HCT116 (cell line): ENCODE results near the gene TMOD1. TPM values are rescaled to one million over a fixed set of nuclear protein-coding genes. Genes with fewer than 3 reads are reported as not detected.

Experiments used
- CEBPB ChIP-seq: IDR thresholded peaks from 2 replicates; pipeline ENCODE4 v1.6.1; 2012; ENCODE audit warnings: low read depth
- EGR1 ChIP-seq: IDR thresholded peaks from 2 replicates; pipeline ENCODE4 v1.6.1; 2012; ENCODE audit warnings: low read depth
- POLR2AphosphoS5 ChIP-seq: IDR thresholded peaks from 2 replicates; pipeline ENCODE4 v1.6.1; 2011; ENCODE audit warnings: mild to moderate bottlenecking, low read depth, low read length, moderate library complexity
- RAD21 ChIP-seq: IDR thresholded peaks from 2 replicates; pipeline ENCODE4 v1.6.1; 2012; ENCODE audit warnings: low read depth, mild to moderate bottlenecking
- SP1 ChIP-seq: IDR thresholded peaks from 2 replicates; pipeline ENCODE4 v1.6.1; 2012; ENCODE audit warnings: low read depth
- SRF ChIP-seq: IDR thresholded peaks from 2 replicates; pipeline ENCODE4 v1.6.1; 2012; ENCODE audit warnings: low read depth
- TCF7L2 ChIP-seq: IDR thresholded peaks from 2 replicates; pipeline ENCODE4 v1.7.0; 2011; ENCODE audit warnings: borderline replicate concordance, inconsistent platforms; ENCODE audit not compliant: insufficient read depth, insufficient read length; ENCODE audit errors: extremely low read depth
- YY1 ChIP-seq: IDR thresholded peaks from 2 replicates; pipeline ENCODE4 v1.6.1; 2011; ENCODE audit warnings: low read length, low read depth, moderate library complexity, mild to moderate bottlenecking; ENCODE audit not compliant: insufficient replicate concordance; ENCODE audit errors: extremely low read depth
- total RNA-seq: library from RNA; stranded (reverse); gene quantifications from one replicate; pipeline ENCODE4 v1.2.1, GENCODE V29; 2021; ENCODE audit not compliant: unreplicated experiment
- TF ChIP-seq, protein P1 (sequence below): IDR thresholded peaks from 2 replicates; pipeline ENCODE4 v1.6.1; 2012; ENCODE audit warnings: low read depth
- TF ChIP-seq, protein P2 (sequence below), 3 experiments: fragments of 200-600 bp in 1 of 3; sonication (generic) in 1 of 3; IDR thresholded peaks in 2 of 3; conservative IDR thresholded peaks in 1 of 3; 2 replicates each; pipeline ENCODE4 v1.5.1; 2012 to 2017; ENCODE audit warnings: low read depth in 2 of 3, low read length in 2 of 3, antibody characterized with exemption in 1 of 3, borderline replicate concordance in 1 of 3, control low read depth in 1 of 3, mild to moderate bottlenecking in 1 of 3, mixed read lengths in 1 of 3, mixed run types in 1 of 3, moderate library complexity in 1 of 3; ENCODE audit not compliant: insufficient read depth in 1 of 3
- TF ChIP-seq, protein P3 (sequence below): IDR thresholded peaks from 2 replicates; pipeline ENCODE4 v1.6.1; 2012

TMOD1 gene
- total RNA-seq, 1 experiment from 2014 or later: 4.4 TPM

DNA sequence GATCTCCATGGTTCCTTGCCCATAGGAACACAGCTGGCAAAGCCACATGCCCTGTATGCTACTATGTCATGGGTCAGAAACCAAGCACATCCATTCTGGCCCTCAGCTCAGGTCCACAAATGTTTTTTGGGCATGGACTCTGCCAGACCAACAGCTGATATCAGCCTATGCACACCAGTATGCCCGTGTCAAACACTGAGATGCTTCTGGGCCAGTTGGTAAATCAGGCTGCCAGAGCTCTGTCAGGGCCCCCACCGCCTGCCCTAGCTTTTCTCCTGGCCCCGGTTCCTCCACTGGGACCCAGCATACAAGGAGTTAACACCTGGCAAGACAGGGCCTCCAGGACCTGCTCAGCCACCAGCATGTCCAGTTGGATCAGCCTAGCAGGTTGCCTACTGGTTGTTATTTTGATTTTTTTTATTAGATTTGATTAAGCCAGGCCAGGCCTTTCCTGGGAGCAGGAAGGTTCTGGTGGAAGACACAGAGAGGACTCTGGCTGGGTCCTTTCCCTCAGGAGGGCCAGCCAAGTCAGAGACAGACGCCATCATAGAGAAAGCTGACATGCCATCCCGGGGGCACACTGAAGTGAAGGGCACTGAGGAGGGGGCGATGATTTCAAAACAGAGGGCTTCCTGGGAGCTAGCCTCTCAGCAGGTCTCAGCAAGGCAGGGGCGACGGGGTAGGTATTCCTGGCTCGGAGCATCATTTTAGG is 65.9 kb downstream of the TMOD1 start (continued):
- TF ChIP-seq, protein P1, sequence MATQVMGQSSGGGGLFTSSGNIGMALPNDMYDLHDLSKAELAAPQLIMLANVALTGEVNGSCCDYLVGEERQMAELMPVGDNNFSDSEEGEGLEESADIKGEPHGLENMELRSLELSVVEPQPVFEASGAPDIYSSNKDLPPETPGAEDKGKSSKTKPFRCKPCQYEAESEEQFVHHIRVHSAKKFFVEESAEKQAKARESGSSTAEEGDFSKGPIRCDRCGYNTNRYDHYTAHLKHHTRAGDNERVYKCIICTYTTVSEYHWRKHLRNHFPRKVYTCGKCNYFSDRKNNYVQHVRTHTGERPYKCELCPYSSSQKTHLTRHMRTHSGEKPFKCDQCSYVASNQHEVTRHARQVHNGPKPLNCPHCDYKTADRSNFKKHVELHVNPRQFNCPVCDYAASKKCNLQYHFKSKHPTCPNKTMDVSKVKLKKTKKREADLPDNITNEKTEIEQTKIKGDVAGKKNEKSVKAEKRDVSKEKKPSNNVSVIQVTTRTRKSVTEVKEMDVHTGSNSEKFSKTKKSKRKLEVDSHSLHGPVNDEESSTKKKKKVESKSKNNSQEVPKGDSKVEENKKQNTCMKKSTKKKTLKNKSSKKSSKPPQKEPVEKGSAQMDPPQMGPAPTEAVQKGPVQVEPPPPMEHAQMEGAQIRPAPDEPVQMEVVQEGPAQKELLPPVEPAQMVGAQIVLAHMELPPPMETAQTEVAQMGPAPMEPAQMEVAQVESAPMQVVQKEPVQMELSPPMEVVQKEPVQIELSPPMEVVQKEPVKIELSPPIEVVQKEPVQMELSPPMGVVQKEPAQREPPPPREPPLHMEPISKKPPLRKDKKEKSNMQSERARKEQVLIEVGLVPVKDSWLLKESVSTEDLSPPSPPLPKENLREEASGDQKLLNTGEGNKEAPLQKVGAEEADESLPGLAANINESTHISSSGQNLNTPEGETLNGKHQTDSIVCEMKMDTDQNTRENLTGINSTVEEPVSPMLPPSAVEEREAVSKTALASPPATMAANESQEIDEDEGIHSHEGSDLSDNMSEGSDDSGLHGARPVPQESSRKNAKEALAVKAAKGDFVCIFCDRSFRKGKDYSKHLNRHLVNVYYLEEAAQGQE: no peak
- TF ChIP-seq YY1 (no peak), SP1 (no peak), TCF7L2 (no peak), EGR1 (no peak), POLR2AphosphoS5 (no peak), CEBPB (no peak), SRF (no peak), RAD21 (no peak)
- TF ChIP-seq, protein P2, sequence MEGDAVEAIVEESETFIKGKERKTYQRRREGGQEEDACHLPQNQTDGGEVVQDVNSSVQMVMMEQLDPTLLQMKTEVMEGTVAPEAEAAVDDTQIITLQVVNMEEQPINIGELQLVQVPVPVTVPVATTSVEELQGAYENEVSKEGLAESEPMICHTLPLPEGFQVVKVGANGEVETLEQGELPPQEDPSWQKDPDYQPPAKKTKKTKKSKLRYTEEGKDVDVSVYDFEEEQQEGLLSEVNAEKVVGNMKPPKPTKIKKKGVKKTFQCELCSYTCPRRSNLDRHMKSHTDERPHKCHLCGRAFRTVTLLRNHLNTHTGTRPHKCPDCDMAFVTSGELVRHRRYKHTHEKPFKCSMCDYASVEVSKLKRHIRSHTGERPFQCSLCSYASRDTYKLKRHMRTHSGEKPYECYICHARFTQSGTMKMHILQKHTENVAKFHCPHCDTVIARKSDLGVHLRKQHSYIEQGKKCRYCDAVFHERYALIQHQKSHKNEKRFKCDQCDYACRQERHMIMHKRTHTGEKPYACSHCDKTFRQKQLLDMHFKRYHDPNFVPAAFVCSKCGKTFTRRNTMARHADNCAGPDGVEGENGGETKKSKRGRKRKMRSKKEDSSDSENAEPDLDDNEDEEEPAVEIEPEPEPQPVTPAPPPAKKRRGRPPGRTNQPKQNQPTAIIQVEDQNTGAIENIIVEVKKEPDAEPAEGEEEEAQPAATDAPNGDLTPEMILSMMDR (IDR thresholded peaks at IDR 0.05 in 2 of 3, conservative IDR thresholded peaks at IDR 0.05 in 1 of 3; ENCODE audit: borderline replicate concordance in 1 of 3, insufficient read depth in 1 of 3, low read depth in 2 of 3, low read length in 2 of 3): no peak
- TF ChIP-seq, protein P3, sequence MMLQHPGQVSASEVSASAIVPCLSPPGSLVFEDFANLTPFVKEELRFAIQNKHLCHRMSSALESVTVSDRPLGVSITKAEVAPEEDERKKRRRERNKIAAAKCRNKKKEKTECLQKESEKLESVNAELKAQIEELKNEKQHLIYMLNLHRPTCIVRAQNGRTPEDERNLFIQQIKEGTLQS: no peak
- TF ChIP-seq, all 23 proteins: peak for 0
